Naive B cell (primary cell): ENCODE results near the gene SLC35A1. TPM values are rescaled to one million over a fixed set of nuclear protein-coding genes. Genes with fewer than 3 reads are reported as not detected.

Experiments
- polyA plus RNA-seq, 6 donors: library from polyadenylated mRNA; unstranded; fragments of 300-500 nt; fragmentation: Illumina TruSeq; gene quantifications; one replicate each; pipeline ENCODE4 v1.2.3, GENCODE V29; 2021; ENCODE audit warnings: low read depth in 6 of 6

SLC35A1 gene
- polyA plus RNA-seq, 6 donors from 2014 or later = 18.0 to 26.6 (median 25.4) TPM

Other genes with a start within 250 kb of the SLC35A1 start
- 10 to 100 TPM; 13.2 to 19.9 (median 16.8) TPM for gene SMIM8, start 150.4 kb upstream of the SLC35A1 start, polyA plus RNA-seq
- gene GJB7, start 143.7 kb upstream of the SLC35A1 start, polyA plus RNA-seq = under 1 TPM in 3 of 6 donors, not detected in 3; 0.38 to 0.57 (median 0.48) TPM
- 1 to 10 TPM in 1 of 6 donors, under 1 TPM in 4, not detected in 1; 0.24 to 1.1 (median 0.71) TPM for gene C6orf163, start 128.2 kb upstream of the SLC35A1 start, polyA plus RNA-seq
- not detected for gene CFAP206, start 65.0 kb upstream of the SLC35A1 start, polyA plus RNA-seq
- 10 to 100 TPM; 11.7 to 32.8 (median 25.3) TPM for gene RARS2, start 117.0 kb downstream of the SLC35A1 start, polyA plus RNA-seq
- 10 to 100 TPM; 34.4 to 68.4 (median 38.8) TPM for gene ORC3, start 117.2 kb downstream of the SLC35A1 start, polyA plus RNA-seq
- gene AKIRIN2, start 229.3 kb downstream of the SLC35A1 start, polyA plus RNA-seq = 100 to 1,000 TPM in 3 of 6 donors, 10 to 100 TPM in 3; 75.0 to 129 (median 99.1) TPM